HK-2 (cell line): ENCODE data around the gene MAP1A.

Experiments used
- DNase-seq: peaks from one replicate; pipeline ENCODE4 v3.0.0-alpha.2; 2018; ENCODE audit not compliant: unreplicated experiment

Gene MAP1A

DNA sequence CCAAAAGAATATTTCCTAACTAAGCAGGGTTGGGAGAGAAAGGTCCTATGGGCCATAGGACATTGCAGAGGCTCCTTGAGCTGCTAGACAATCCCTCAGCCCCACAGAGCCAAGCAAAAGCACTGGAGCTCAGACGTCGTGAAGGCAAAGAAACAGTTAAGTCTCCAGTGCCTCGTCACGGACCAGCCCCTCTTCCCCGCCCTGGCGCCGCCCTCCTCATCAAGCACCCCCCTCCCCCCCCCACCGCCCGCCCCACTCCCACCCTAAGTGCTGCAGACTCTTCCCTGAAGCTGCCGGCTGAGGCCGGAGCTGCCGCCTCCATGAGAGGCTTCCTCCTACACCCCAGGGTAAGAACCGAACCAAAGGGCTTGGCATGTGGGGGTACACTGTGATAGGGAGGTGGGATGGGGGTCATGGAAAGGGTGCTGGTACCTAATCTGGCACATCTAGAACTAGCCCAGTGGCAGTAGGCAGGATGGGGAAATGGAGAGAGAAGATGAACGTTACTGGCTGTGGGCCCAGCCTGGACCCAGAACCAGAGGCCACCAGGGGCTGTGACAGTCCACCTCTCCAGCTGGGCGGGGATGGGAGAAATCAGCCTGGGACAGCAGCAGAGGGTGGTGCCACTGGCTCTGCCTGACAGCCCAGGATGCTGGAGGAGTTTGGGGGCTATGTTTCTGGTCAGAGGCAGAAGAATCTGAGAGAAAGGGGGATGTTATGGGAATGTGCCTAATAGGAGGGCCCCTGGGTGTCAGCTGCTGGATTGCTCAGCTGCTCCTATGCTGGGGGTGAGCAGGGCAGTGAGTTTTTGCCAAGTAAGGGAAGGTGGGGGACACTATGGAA lies at the start of gene MAP1A:
TSS of gene MAP1A (plus strand) at position 255 of the 843 bp plus-strand sequence. CDS start 3,866 bp downstream, outside the sequence.
- DNase-seq, result no peak

- DNase-seq, result no peak
Observed at GRCh38 chr15:43469867-43470266, 47.5 kb upstream of the MAP1A start.

GRCh38 chr15:43471975-43472374 lies 45.4 kb upstream of the MAP1A start:
- no peak for DNase-seq

DNA sequence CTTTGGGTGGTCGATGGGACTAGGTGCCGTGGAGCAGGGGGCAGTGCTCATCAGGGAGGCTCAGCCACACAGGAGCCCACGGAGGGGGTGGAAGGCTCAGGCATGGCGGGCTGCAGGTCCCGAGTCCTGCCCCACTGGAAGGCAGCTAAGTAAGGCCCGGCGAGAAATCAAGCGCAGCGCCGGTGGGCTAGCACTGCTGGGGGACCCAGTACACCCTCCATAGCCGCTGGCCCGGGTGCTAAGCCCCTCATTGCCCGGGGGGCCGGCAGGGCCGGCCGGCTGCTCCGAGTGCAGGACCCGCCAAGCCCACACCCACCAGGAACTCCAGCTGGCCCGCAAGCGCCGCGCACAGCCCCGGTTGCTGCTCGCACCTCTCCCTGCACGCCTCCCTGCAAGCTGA lies 43.5 kb upstream of the MAP1A start:
- no peak for DNase-seq

GRCh38 chr15:43483297-43484128 lies 33.9 kb upstream of the MAP1A start:
- no peak for DNase-seq

DNA sequence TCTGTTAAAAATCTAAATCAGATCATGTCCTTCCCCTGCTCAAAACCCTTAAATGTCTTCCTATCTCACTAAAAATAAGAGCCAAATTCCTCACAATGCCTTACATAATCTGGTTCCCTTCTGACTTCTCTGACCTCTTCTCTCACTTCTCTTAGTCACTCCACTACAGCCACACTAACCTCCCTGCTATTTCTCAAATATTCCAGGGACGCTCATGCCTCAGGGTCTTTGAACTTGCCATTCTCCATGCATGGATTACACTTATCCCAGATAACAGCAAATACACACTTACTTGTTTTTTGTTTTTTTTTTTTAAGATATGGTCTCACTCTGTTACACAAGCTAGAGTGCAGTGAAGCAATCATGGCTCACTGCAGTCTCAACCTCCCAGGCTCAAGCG lies 33.0 kb upstream of the MAP1A start:
- DNase-seq, result no peak

DNA sequence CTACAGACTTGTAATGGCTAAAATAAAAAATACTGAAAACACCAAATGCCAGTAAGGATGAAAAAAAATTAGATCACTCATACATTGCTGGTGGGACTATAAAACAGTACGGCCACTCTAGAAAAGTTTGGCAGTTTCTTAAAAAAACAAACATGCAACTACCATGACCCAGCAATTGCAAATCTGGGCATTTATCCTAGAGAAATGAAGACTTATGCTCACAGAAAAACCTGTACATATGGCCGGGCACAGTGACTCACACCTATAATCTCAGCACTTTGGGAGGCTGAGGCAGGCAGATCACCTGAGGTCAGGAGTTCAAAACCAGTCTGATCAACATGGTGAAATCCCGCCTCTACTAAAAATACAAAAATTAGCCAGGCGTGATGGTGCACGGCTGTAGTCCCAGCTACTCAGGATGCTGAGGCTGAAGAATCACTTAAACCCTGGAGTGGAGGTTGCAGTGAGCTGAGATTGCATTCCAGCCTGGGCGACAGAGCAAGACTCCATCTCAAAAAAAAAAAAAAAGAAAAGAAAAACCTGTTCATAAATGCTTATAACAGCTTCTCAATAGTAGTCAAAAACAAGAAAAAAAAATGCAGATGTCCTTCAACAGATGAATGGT lies 30.0 kb upstream of the MAP1A start:
- no peak for DNase-seq

GRCh38 chr15:43488790-43489189 lies 28.6 kb upstream of the MAP1A start:
- DNase-seq, result no peak

GRCh38 chr15:43489191-43489590 lies 28.2 kb upstream of the MAP1A start:
- DNase-seq, result no peak

GRCh38 chr15:43492266-43492665 lies 25.1 kb upstream of the MAP1A start:
- no peak for DNase-seq

DNA sequence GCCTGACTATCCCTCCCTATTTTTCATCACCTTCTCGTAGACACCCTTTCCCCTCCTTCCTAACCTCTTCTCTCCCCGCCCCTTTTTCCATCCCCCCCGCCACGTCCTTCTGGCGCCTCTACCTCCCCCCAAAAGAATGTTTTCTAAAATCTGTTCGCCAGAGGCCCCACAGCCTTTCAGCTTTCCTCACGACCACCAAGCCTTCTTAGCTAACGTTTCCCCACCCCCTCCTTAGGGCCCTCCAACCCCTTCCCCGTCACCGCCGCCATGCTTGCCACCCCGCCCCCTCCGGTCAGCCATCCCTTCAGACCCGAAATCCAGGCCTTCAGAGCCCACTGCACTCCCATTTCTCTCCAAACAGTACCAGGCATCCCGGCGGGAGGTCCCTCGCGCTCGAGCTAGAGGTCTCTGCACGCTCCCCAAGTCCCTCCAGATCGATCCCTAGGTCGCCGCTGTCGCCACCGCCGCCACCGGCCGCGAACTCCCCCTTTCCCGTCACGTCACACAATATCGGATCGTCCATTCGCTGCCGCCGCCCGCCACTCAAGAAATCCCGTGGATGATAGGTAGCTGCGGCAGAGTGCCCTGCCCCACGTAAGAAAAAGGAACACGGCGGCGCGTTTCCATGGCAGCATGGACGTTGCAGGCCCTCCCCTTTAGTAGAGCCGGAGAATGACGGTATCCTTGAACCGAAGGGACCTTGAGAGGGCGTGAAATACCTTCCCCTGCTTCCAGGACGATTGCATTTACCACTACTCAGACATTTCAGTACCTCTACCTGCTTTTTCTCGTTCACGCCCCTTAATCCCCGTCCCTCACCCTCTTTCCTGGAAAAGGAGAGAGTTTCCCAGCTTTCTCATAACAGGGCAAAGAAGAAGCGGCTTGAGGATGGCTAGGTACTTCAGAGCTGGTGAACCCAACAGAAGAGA lies 24.5 kb upstream of the MAP1A start, which contains the start of gene TP53BP1:
TSS of gene TP53BP1 (minus strand) at position 484 of the 929 bp plus-strand sequence. CDS start at position 371, 113 bp downstream.
- DNase-seq, result peak; percentile 89

DNA sequence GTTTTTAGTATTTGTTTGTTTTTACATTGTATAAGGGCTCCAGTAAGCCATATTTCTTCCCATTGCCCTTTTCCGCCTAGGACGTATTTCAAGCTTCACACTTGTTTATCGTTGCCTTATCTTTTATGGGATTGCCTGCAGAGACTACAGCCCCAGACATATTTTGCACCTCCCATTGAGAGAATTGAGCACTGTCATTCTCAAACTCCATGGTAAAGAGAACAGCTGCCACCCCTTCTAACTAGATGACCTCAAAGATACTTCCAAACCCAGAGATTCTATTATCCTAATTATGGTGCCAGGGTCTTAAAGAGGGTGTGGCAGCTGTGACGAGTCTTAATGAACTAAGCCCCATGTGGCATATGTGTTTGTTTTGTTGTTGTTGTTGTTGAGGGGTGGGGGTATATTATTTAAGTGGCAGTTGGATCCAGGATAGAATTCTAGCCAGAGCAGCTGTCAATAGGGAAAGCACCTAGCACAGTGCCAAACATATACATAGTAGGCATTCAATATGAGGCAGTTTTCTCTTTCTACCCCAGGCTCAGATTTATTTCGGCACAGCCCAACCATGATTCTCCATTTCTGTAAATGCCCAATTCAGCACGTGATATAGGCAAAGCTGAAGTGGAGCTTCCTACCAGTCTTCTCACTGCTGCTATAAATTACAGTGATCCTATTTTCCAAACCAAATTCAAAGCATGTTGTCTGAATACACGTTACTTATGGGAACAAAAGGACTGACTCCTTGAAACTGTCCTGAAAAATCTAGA lies 23.5 kb upstream of the MAP1A start:
- DNase-seq, result no peak

DNA sequence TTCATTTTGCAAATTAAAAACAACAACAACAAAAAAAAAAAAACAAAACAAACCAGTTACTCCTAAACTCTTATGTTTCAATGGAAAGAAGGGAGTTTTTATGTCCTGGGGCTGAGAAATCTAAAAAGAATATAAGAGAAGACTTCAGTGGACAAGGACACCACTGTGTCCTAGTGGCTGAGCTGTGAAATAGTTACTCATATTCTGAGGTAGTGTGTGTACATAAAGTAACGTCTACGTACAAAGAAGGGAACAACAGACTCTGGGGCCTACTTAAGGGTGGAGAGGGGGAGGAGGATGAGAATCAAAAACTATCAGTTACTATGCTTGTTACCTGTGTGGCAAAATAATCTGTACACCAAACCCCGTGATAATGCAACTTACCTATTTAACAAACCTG lies 18.4 kb upstream of the MAP1A start:
- DNase-seq, result no peak

GRCh38 chr15:43499635-43500034 lies 17.8 kb upstream of the MAP1A start:
- no peak for DNase-seq

DNA sequence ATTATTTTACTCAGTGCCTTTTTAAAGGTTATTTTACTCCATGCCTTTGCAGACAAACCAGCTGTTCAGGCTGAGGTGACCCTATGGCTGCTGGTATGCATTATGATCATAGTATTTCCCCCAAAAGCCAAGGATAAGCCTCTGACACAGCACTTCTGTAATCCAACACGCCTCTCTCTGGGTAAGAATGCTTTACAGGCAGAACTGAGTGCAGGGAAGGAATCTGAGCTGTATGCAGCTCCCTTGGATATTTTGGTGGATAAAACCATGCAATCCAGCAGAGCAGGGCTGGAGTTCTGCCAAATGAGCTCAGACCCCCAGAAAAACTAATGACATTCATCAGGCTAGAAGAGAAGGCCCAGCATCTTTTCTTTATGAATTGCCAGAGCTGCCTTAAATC lies 11.7 kb upstream of the MAP1A start:
- DNase-seq, result no peak

- no peak for DNase-seq
Observed at GRCh38 chr15:43508421-43508820, 9.0 kb upstream of the MAP1A start.

GRCh38 chr15:43508991-43509659 lies 8.3 kb upstream of the MAP1A start:
- no peak for DNase-seq

GRCh38 chr15:43509660-43510199 lies 7.7 kb upstream of the MAP1A start:
- no peak for DNase-seq

GRCh38 chr15:43510200-43511011 lies 7.0 kb upstream of the MAP1A start:
- peak; percentile 93 for DNase-seq
